DND-41 (cell line): ENCODE measurements around the gene UROC1.

Experiments used
- CTCF ChIP-seq: IDR thresholded peaks from 2 replicates; pipeline ENCODE4 v1.5.1; 2012; ENCODE audit warnings: borderline replicate concordance, low read length, moderate library complexity, mild to moderate bottlenecking; ENCODE audit not compliant: poor library complexity, severe bottlenecking; ENCODE audit errors: extremely low read depth
- EZH2 ChIP-seq: IDR thresholded peaks from 3 replicates; pipeline ENCODE4 v1.6.1; 2012; ENCODE audit warnings: borderline replicate concordance, low read depth, mild to moderate bottlenecking, moderate library complexity, low read length, inconsistent platforms; ENCODE audit not compliant: severe bottlenecking

- TF ChIP-seq CTCF (no peak), EZH2 (no peak)
These were observed 32.2 kb downstream of the UROC1 start for GRCh38 chr3:126485176-126485897.
